ENCODE results near the gene GFOD2. TPM values are rescaled to one million over a fixed set of nuclear protein-coding genes. Genes with fewer than 3 reads are reported as not detected.

GFOD2 gene
- total and polyA plus RNA-seq, 2 of the 8 experiments (the other 6 are each of a cell fraction or from before 2014, with no cell fraction given): 21.4 to 33.2 TPM

GRCh38 chr16:67708368-67708771 is 10.7 kb downstream of the GFOD2 start:
- no peak overlapping the region for H2BK5ac ChIP-seq (ENCODE audit: low read depth, low read length)
- no peak for FAIRE-seq
- H4K5ac ChIP-seq (ENCODE audit: insufficient read length, low read depth, low read length): no peak overlapping the region
- no peak overlapping the region for H2BK120ac ChIP-seq (replicated peaks; ENCODE audit: low read depth, low read length)
- no peak overlapping the region for H3K4me2 ChIP-seq (ENCODE audit: insufficient read depth in 1 of 2, low read depth in 2 of 2, low read length in 2 of 2)
- ChIA-PET POLR2A (ENCODE audit: partially characterized antibody) (interaction anchor here (3.3 kb wide), 1 partner anchor 11 kb away, joined by 16 read pairs; the partner anchor contains the start of gene GFOD2), CTCF (ENCODE audit: partially characterized antibody) (interaction anchor here (0.5 to 1.5 kb wide), 5 partner anchors 31 to 202 kb away, joined by 3 read pairs; no protein-coding TSS in a partner anchor)
- H2BK15ac ChIP-seq (ENCODE audit: low read length): no peak overlapping the region; the same call in 1 of the 2 replicates
- H3K79me2 ChIP-seq (ENCODE audit: control insufficient read depth in 1 of 2, insufficient read depth in 2 of 2, low read length in 2 of 2): peaks cover 3 to 58% of the 10 kb centered on the region in 2 experiments; a peak in 3 of 4 replicates
- no peak overlapping the region for H3K14ac ChIP-seq (ENCODE audit: insufficient read length)
- DNase-seq (ENCODE audit: low read depth in 1 of 2, low spot score in 2 of 2): no peak
- no peak overlapping the region for H3K23ac ChIP-seq (ENCODE audit: insufficient read length)
- H3K18ac ChIP-seq (ENCODE audit: extremely low read depth, low read length): no peak overlapping the region
- no peak overlapping the region for H2AFZ ChIP-seq (ENCODE audit: low read length)
- no peak overlapping the region for H4K91ac ChIP-seq (replicated peaks; ENCODE audit: insufficient read length, low read length)
- no peak overlapping the region for H3K4me3 ChIP-seq (ENCODE audit: extremely low read depth in 1 of 4, insufficient read depth in 2 of 4, low read depth in 3 of 4, low read length in 4 of 4)
- H3K23me2 ChIP-seq (ENCODE audit: low read depth, low read length): no peaks in the 10 kb centered on the region
- no peak overlapping the region; the same call in 1 of the 2 replicates for H2BK12ac ChIP-seq (ENCODE audit: low read depth, low read length)
- H2AK5ac ChIP-seq (ENCODE audit: low read depth, low read length): no peak overlapping the region
- no peak overlapping the region for H3K4ac ChIP-seq (replicated peaks; ENCODE audit: insufficient read length, low read depth, low read length)
- H3K4me1 ChIP-seq (replicated peaks in 1 of 4; ENCODE audit: control insufficient read depth in 3 of 4, insufficient read depth in 4 of 4, low read length in 3 of 4): peaks cover 0 to 7% (median 3%) of the 10 kb centered on the region in 4 experiments; a peak in 2 of 7 replicates
- peaks cover 7% of the 10 kb centered on the region for H3K79me1 ChIP-seq (ENCODE audit: low read depth, low read length)
- H3K9ac ChIP-seq (replicated peaks in 1 of 4; ENCODE audit: extremely low read depth in 1 of 4, low read depth in 3 of 4, low read length in 3 of 4): no peak overlapping the region
- H4K8ac ChIP-seq (ENCODE audit: extremely low read depth, insufficient read depth, low read length): no peak overlapping the region
- H3K9me3 ChIP-seq (ENCODE audit: insufficient read depth in 2 of 2, low read depth in 1 of 2, low read length in 1 of 2): no peaks in the 10 kb centered on the region
- no peak overlapping the region for H3K27ac ChIP-seq (ENCODE audit: low read depth, low read length)
- H3K27me3 ChIP-seq (replicated peaks in 1 of 4; ENCODE audit: control insufficient read depth in 3 of 4, extremely low read depth in 1 of 4, insufficient read depth in 3 of 4, low read length in 3 of 4): no peaks in the 10 kb centered on the region
- no peak overlapping the region for H2BK20ac ChIP-seq (ENCODE audit: low read length)
- H3K56ac ChIP-seq (replicated peaks; ENCODE audit: insufficient read length, low read depth, low read length): no peak overlapping the region
- H3K36me3 ChIP-seq (ENCODE audit: control insufficient read depth in 2 of 4, insufficient read depth in 4 of 4, low read length in 3 of 4): no peaks in the 10 kb centered on the region; a peak in 1 of 8 replicates
- WGBS, 2 experiments (ENCODE audit: extremely low coverage in 1 of 2, insufficient coverage in 1 of 2, insufficient read length in 1 of 2, insufficient replicate concordance in 2 of 2, low coverage in 1 of 2, low lambda C conversion rate in 2 of 2, missing lambda C conversion rate in 1 of 2): 88% methylated on average over 2 of the region's 2 CpGs; no CpG with 5 or more reads in 1 of the 2 experiments
- H4K20me1 ChIP-seq (replicated peaks in 1 of 2; ENCODE audit: control insufficient read depth in 1 of 2, insufficient read depth in 2 of 2, low read length in 2 of 2): peaks cover 0 to 2% of the 10 kb centered on the region in 2 experiments
- TF ChIP-seq CBX5 (IDR thresholded peaks at IDR 0.05; ENCODE audit: low read depth, low read length): no peak
- no peak for TF ChIP-seq CHD1 (IDR thresholded peaks at IDR 0.05; ENCODE audit: low read depth, low read length)
- TF ChIP-seq ATF2 (IDR thresholded peaks at IDR 0.05; ENCODE audit: low read length): no peak

Measured in H1 (cell line).